Loucy (cell line): ENCODE measurements around the gene SLC39A8.

Source experiments
- H2AFZ ChIP-seq: fragments of 200-600 bp; sonication (generic); 2 replicates; pipeline ENCODE4 v1.6.0; 2016; ENCODE audit warnings: antibody characterized with exemption, mild to moderate bottlenecking, low read length, moderate library complexity
- H3F3A ChIP-seq: fragments of 200-600 bp; 2 replicates; pipeline ENCODE4 v1.6.0; 2016; ENCODE audit warnings: antibody characterized with exemption, low read depth, mild to moderate bottlenecking
- H3K27me3 ChIP-seq: fragments of 200-600 bp; sonication (generic); 2 replicates; pipeline ENCODE4 v1.6.1; 2014; ENCODE audit warnings: low read length, mild to moderate bottlenecking; ENCODE audit not compliant: insufficient read depth, poor library complexity, severe bottlenecking
- H3K36me3 ChIP-seq: fragments of 200-600 bp; sonication (generic); 2 replicates; pipeline ENCODE4 v1.6.1; 2016; ENCODE audit warnings: low read length; ENCODE audit not compliant: insufficient read depth
- H3K4me1 ChIP-seq: fragments of 200-600 bp; sonication (generic); 2 replicates; pipeline ENCODE4 v1.5.1; 2014; ENCODE audit warnings: low read length, mild to moderate bottlenecking; ENCODE audit not compliant: insufficient read depth, poor library complexity, severe bottlenecking
- H3K4me2 ChIP-seq: fragments of 200-600 bp; sonication (generic); 2 replicates; pipeline ENCODE4 v1.6.0; 2014; ENCODE audit warnings: antibody characterized with exemption, low read length, low read depth, mild to moderate bottlenecking; ENCODE audit not compliant: poor library complexity, severe bottlenecking
- H3K4me3 ChIP-seq: fragments of 200-600 bp; sonication (generic); 2 replicates; pipeline ENCODE4 v1.5.1; 2014; ENCODE audit warnings: low read length, mild to moderate bottlenecking, mixed read lengths; ENCODE audit not compliant: poor library complexity, severe bottlenecking
- H3K79me2 ChIP-seq: fragments of 200-600 bp; sonication (generic); 2 replicates; pipeline ENCODE4 v1.6.1; 2014; ENCODE audit warnings: low read length; ENCODE audit not compliant: insufficient read depth
- H3K9ac ChIP-seq: fragments of 200-600 bp; sonication (generic); 2 replicates; pipeline ENCODE4 v1.6.0; 2014; ENCODE audit warnings: mild to moderate bottlenecking, low read depth, low read length, moderate library complexity; ENCODE audit not compliant: poor library complexity, severe bottlenecking
- H3K9me2 ChIP-seq: fragments of 200-600 bp; sonication (generic); replicated peaks from 2 replicates; pipeline ENCODE4 v1.6.1; 2016; ENCODE audit warnings: low read depth, low read length, mixed read lengths
- H3K9me3 ChIP-seq: fragments of 200-600 bp; sonication (generic); 2 replicates; pipeline ENCODE4 v1.6.1; 2014; ENCODE audit warnings: mild to moderate bottlenecking, antibody characterized with exemption, low read length, low read depth; ENCODE audit not compliant: insufficient read depth
- H4K20me1 ChIP-seq: fragments of 200-600 bp; sonication (generic); 2 replicates; pipeline ENCODE4 v1.6.0; 2014; ENCODE audit warnings: antibody characterized with exemption, low read length, mild to moderate bottlenecking; ENCODE audit not compliant: insufficient read depth, poor library complexity, severe bottlenecking
- CTCF ChIP-seq: fragments of 200-600 bp; sonication (generic); conservative IDR thresholded peaks from 2 replicates; pipeline ENCODE4 v1.5.1; 2014; ENCODE audit warnings: mild to moderate bottlenecking, antibody characterized with exemption, low read length
- EZH2phosphoT487 ChIP-seq: fragments of 200-600 bp; IDR thresholded peaks from 2 replicates; pipeline ENCODE4 v1.6.1; 2018; ENCODE audit warnings: antibody characterized with exemption, mild to moderate bottlenecking, moderate library complexity, borderline replicate concordance

SLC39A8 gene

GRCh38 chr4:102218656-102219055 lies 126.6 kb downstream of the SLC39A8 start:
- Histone ChIP-seq H4K20me1 (no peaks in the 10 kb centered on the region), H3K9me2 (no peaks in the 10 kb centered on the region), H3K4me3 (no peak overlapping the region), H3K4me2 (no peak overlapping the region), H3K79me2 (no peaks in the 10 kb centered on the region), H3F3A (no peaks in the 10 kb centered on the region), H3K36me3 (no peaks in the 10 kb centered on the region), H3K4me1 (peaks cover 26% of the 10 kb centered on the region), H3K9me3 (no peaks in the 10 kb centered on the region), H3K9ac (no peak overlapping the region), H3K27me3 (no peaks in the 10 kb centered on the region), H2AFZ (no peak overlapping the region)
- TF ChIP-seq CTCF = no peak
- TF ChIP-seq EZH2phosphoT487 = no peak

DNA sequence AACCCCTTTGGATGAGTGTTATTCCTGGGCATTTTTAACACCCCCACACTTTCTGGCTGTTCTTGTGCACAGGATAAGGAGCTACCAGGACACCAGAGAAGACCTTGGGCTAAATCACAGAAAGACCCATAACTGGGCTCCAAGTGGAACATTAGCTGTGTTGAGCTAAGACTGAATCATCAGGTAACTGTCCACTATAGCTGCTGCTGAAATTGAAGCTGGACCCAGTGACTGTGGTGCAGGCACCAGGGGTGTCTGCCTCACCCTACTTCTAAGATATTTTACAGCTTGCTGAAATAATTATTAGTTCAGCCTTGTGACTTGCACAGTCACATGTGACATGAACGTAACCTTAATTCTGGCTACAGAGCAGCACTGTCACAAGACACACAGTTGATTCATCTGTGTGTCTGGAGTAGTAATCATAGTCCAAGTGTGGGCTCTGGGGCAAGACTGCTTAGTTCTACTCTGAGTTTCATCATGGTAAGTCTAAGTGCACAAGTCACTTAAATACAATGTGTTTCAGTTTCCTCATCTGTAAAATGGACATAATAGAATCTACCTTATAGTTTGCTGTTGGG lies 127.4 kb downstream of the SLC39A8 start:
- Histone ChIP-seq H3K27me3 (no peaks in the 10 kb centered on the region), H3K79me2 (no peaks in the 10 kb centered on the region), H4K20me1 (no peaks in the 10 kb centered on the region), H3K9ac (no peak overlapping the region), H3F3A (no peaks in the 10 kb centered on the region), H3K4me2 (no peak overlapping the region), H3K4me1 (peaks cover 18% of the 10 kb centered on the region), H3K9me3 (no peaks in the 10 kb centered on the region), H3K9me2 (no peaks in the 10 kb centered on the region), H2AFZ (no peak overlapping the region), H3K36me3 (no peaks in the 10 kb centered on the region), H3K4me3 (no peak overlapping the region)
- TF ChIP-seq CTCF (no peak), EZH2phosphoT487 (no peak)

GRCh38 chr4:102217345-102217744 lies 127.9 kb downstream of the SLC39A8 start:
- no peaks in the 10 kb centered on the region for H4K20me1 ChIP-seq
- no peak overlapping the region for H3K4me3 ChIP-seq
- H2AFZ ChIP-seq = no peak overlapping the region
- no peaks in the 10 kb centered on the region for H3K79me2 ChIP-seq
- no peaks in the 10 kb centered on the region for H3K9me2 ChIP-seq
- no peak for TF ChIP-seq CTCF
- no peak for TF ChIP-seq EZH2phosphoT487
- H3K36me3 ChIP-seq = no peaks in the 10 kb centered on the region
- H3K9me3 ChIP-seq = no peaks in the 10 kb centered on the region
- H3K27me3 ChIP-seq = no peaks in the 10 kb centered on the region
- no peak overlapping the region for H3K4me2 ChIP-seq
- no peaks in the 10 kb centered on the region for H3F3A ChIP-seq
- peaks cover 16% of the 10 kb centered on the region for H3K4me1 ChIP-seq
- H3K9ac ChIP-seq = no peak overlapping the region
